ENCODE data around the gene C16orf89. TPM values are rescaled to one million over a fixed set of nuclear protein-coding genes. Genes with fewer than 3 reads are reported as not detected.

The C16orf89 gene
- total and polyA plus RNA-seq, 2 donors (not counting 1 experiment from before 2014, with no cell fraction given): not detected

GRCh38 chr16:5008311-5008731 lies 57.4 kb downstream of the C16orf89 start:
- no peaks in the 10 kb centered on the region for H3K4me1 Mint-ChIP-seq
- 83% methylated on average over 18 of the region's 18 CpGs for WGBS (ENCODE audit: insufficient coverage)
- POLR2A ChIA-PET: no interaction called here

GRCh38 chr16:5007256-5007655 lies 58.5 kb downstream of the C16orf89 start:
- no peak overlapping the region for H3K4me3 Mint-ChIP-seq
- Histone ChIP-seq H4K20me1 (ENCODE audit: control insufficient read depth, insufficient read depth, low read length, poor library complexity, severe bottlenecking) (no peaks in the 10 kb centered on the region), H3K4me2 (replicated peaks; ENCODE audit: low read depth, low read length, poor library complexity, severe bottlenecking) (no peak overlapping the region), H3K36me3 (replicated peaks in 1 of 2; ENCODE audit: control extremely low read depth in 1 of 2, control insufficient read depth in 1 of 2, extremely low read depth in 1 of 2, insufficient read depth in 2 of 2, low read length in 1 of 2) (no peaks in the 10 kb centered on the region), H3K9ac (ENCODE audit: low read length) (no peak overlapping the region), H3K27me3 (replicated peaks in 1 of 4; ENCODE audit: control extremely low read depth in 1 of 4, control insufficient read depth in 3 of 4, insufficient read depth in 4 of 4, low read length in 3 of 4) (peaks cover 0 to 8% (median 0%) of the 10 kb centered on the region in 4 experiments), H3K4me3 (ENCODE audit: control extremely low read depth in 1 of 5, extremely low read depth in 1 of 5, insufficient read depth in 1 of 5, low read depth in 2 of 5, low read length in 4 of 5) (no peak overlapping the region), H3K27ac (ENCODE audit: low read length in 2 of 2) (no peak overlapping the region), H3K79me2 (ENCODE audit: control insufficient read depth, insufficient read depth, low read length) (no peaks in the 10 kb centered on the region), H3K4me1 (ENCODE audit: control insufficient read depth in 2 of 2, insufficient read depth in 2 of 2, low read length in 2 of 2) (no peaks in the 10 kb centered on the region), H2AFZ (ENCODE audit: insufficient read depth, low read depth, low read length, poor library complexity, severe bottlenecking) (no peak overlapping the region), H3K9me3 (ENCODE audit: control extremely low read depth in 1 of 3, control insufficient read depth in 2 of 3, insufficient read depth in 1 of 3, low read length in 2 of 3) (no peaks in the 10 kb centered on the region)
- ChIA-PET POLR2A (no interaction called here), CTCF (no interaction called here)
- no peak overlapping the region for H3K27ac Mint-ChIP-seq
- no peak for ATAC-seq (ENCODE audit: low read depth)
- intact Hi-C loops (cut with micrococcal nuclease): no loop called here
- no peak for DNase-seq
- WGBS (ENCODE audit: insufficient coverage): 95% methylated on average over 5 of the region's 10 CpGs
- H3K27me3 Mint-ChIP-seq: peaks cover 32% of the 10 kb centered on the region
- no peaks in the 10 kb centered on the region for H3K9me3 Mint-ChIP-seq (ENCODE audit: insufficient read depth)
- TF ChIP-seq EZH2 (IDR thresholded peaks at IDR 0.05; ENCODE audit: borderline replicate concordance, insufficient read depth, low read depth, low read length, poor library complexity, severe bottlenecking) (no peak), CTCF (IDR thresholded peaks at IDR 0.05) (no peak)
- H3K4me1 Mint-ChIP-seq: no peaks in the 10 kb centered on the region

More at GRCh38 chr16:5008311-5008731, 57.4 kb downstream of the C16orf89 start:
- Histone ChIP-seq H3K79me2 (ENCODE audit: control insufficient read depth, insufficient read depth, low read length) (no peaks in the 10 kb centered on the region), H3K4me1 (ENCODE audit: control insufficient read depth in 2 of 2, insufficient read depth in 2 of 2, low read length in 2 of 2) (no peaks in the 10 kb centered on the region), H3K36me3 (replicated peaks in 1 of 2; ENCODE audit: control extremely low read depth in 1 of 2, control insufficient read depth in 1 of 2, extremely low read depth in 1 of 2, insufficient read depth in 2 of 2, low read length in 1 of 2) (no peaks in the 10 kb centered on the region), H3K27me3 (replicated peaks in 1 of 4; ENCODE audit: control extremely low read depth in 1 of 4, control insufficient read depth in 3 of 4, insufficient read depth in 4 of 4, low read length in 3 of 4) (peaks cover 0 to 8% (median 0%) of the 10 kb centered on the region in 4 experiments), H3K4me3 (ENCODE audit: control extremely low read depth in 1 of 5, extremely low read depth in 1 of 5, insufficient read depth in 1 of 5, low read depth in 2 of 5, low read length in 4 of 5) (no peak overlapping the region), H3K9ac (ENCODE audit: low read length) (no peak overlapping the region), H3K27ac (ENCODE audit: low read length in 2 of 2) (no peak overlapping the region), H3K4me2 (replicated peaks; ENCODE audit: low read depth, low read length, poor library complexity, severe bottlenecking) (no peak overlapping the region), H4K20me1 (ENCODE audit: control insufficient read depth, insufficient read depth, low read length, poor library complexity, severe bottlenecking) (no peaks in the 10 kb centered on the region), H2AFZ (ENCODE audit: insufficient read depth, low read depth, low read length, poor library complexity, severe bottlenecking) (no peak overlapping the region), H3K9me3 (ENCODE audit: control extremely low read depth in 1 of 3, control insufficient read depth in 2 of 3, insufficient read depth in 1 of 3, low read length in 2 of 3) (no peaks in the 10 kb centered on the region)
- Mint-ChIP-seq H3K4me3 (no peak overlapping the region), H3K27ac (no peak overlapping the region), H3K9me3 (ENCODE audit: insufficient read depth) (no peaks in the 10 kb centered on the region), H3K27me3 (peaks cover 30% of the 10 kb centered on the region)
- DNase-seq (no peak), ATAC-seq (ENCODE audit: low read depth) (no peak)
- CTCF ChIA-PET: no interaction called here
- intact Hi-C loops (cut with micrococcal nuclease): no loop called here
- no peak for TF ChIP-seq EZH2 (IDR thresholded peaks at IDR 0.05; ENCODE audit: borderline replicate concordance, insufficient read depth, low read depth, low read length, poor library complexity, severe bottlenecking)
- TF ChIP-seq CTCF (IDR thresholded peaks at IDR 0.05): no peak

Data from B cell (primary cell).